GM19351 (cell line): ENCODE data around the gene CALCA.
A peak's percentile ranks its signal among the peaks of the same experiment; 100 is the strongest.
"Not testable (repeated sequence)": the region's sequence is repeated elsewhere in the genome, so short reads cannot be mapped to it uniquely, and the experiment has no call there.

ENCODE experiments used
- ATAC-seq: cut with Tn5 transposase; IDR thresholded peaks from one replicate; pipeline ENCODE4 v1.9.1; 2021; ENCODE audit warnings: mild to moderate bottlenecking, moderate library complexity; ENCODE audit not compliant: unreplicated experiment

Gene CALCA

GRCh38 chr11:14971865-14972580 lies at the start of gene CALCA:
TSS of gene CALCA (minus strand) at chr11:14972351. CDS start at chr11:14971192, 1,159 bp downstream.
- ATAC-seq = no peak

- no peak for ATAC-seq
Measured at GRCh38 chr11:15016200-15016599, 44.0 kb upstream of the CALCA start.

GRCh38 chr11:15011776-15012345 lies 39.7 kb upstream of the CALCA start:
- no peak for ATAC-seq

- ATAC-seq = no peak
Measured at GRCh38 chr11:15010865-15011264, 38.7 kb upstream of the CALCA start.

- peak; percentile 89 for ATAC-seq
Measured at GRCh38 chr11:15006139-15006759, 34.1 kb upstream of the CALCA start.

- ATAC-seq = not testable (repeated sequence)
Measured at GRCh38 chr11:14988133-14988532, 16.0 kb upstream of the CALCA start.

- no peak for ATAC-seq
Measured at GRCh38 chr11:14981507-14981906, 9.4 kb upstream of the CALCA start.

- ATAC-seq = no peak
Measured at GRCh38 chr11:14980854-14981253, 8.7 kb upstream of the CALCA start.

- ATAC-seq = no peak
Measured at GRCh38 chr11:14977101-14977880, 5.1 kb upstream of the CALCA start.

- no peak for ATAC-seq
Measured at GRCh38 chr11:14975252-14975587, 3.1 kb upstream of the CALCA start.

GRCh38 chr11:14974515-14975251 lies 2.5 kb upstream of the CALCA start:
- ATAC-seq = peak; percentile 49

GRCh38 chr11:14973621-14974514 lies 1.7 kb upstream of the CALCA start:
- peak; percentile 64 for ATAC-seq

- ATAC-seq = no peak
Measured at GRCh38 chr11:14972581-14973495, 687 bp upstream of the CALCA start.

- peak; percentile 69 for ATAC-seq
Measured at GRCh38 chr11:14969901-14970323, 2.2 kb downstream of the CALCA start.

GRCh38 chr11:14967581-14968243 lies 4.4 kb downstream of the CALCA start:
- ATAC-seq = no peak

GRCh38 chr11:14956111-14956510 lies 16.0 kb downstream of the CALCA start:
- no peak for ATAC-seq

- no peak for ATAC-seq
Measured at GRCh38 chr11:14954581-14954980, 17.6 kb downstream of the CALCA start.

- ATAC-seq = no peak
Measured at GRCh38 chr11:14953904-14954303, 18.2 kb downstream of the CALCA start.
